Measurements from ENCODE around the gene CSF3.

GRCh38 chr17:39968761-39969160 is 46.5 kb upstream of the CSF3 start:
- TF ChIP-seq TAF1 (IDR thresholded peaks at IDR 0.05; ENCODE audit: borderline replicate concordance, low read depth, low read length): no peak
- TF ChIP-seq POLR2AphosphoS5 (IDR thresholded peaks at IDR 0.05; ENCODE audit: low read depth, low read length): no peak
